Lower lobe of right lung (tissue), 2 donors: Measurements from ENCODE around the gene HOXA6. TPM values are rescaled to one million over a fixed set of nuclear protein-coding genes. Genes with fewer than 3 reads are reported as not detected.
A peak's percentile ranks its signal among the peaks of the same experiment; 100 is the strongest.

ENCODE experiments used
- ATAC-seq, 2 donors: fragments of 200-7000 bp; cut with Tn5 transposase; one replicate each; pipeline ENCODE4 v1.9.1; 2020 to 2022; ENCODE audit warnings: mild to moderate bottlenecking in 2 of 2, moderate library complexity in 2 of 2
- DNase-seq: peaks from one replicate; pipeline ENCODE4 v3.0.0-alpha.2; 2020
- H3K27ac ChIP-seq: fragments of 200-600 bp; one replicate; pipeline ENCODE4 v1.8.0; 2022
- H3K27me3 ChIP-seq: fragments of 200-600 bp; one replicate; pipeline ENCODE4 v1.8.0; 2022; ENCODE audit warnings: low read depth
- H3K36me3 ChIP-seq: fragments of 200-600 bp; one replicate; pipeline ENCODE4 v1.8.0; 2022; ENCODE audit warnings: mild to moderate bottlenecking
- H3K4me1 ChIP-seq: fragments of 200-600 bp; one replicate; pipeline ENCODE4 v1.8.0; 2022
- H3K4me3 ChIP-seq: fragments of 200-600 bp; one replicate; pipeline ENCODE4 v1.8.0; 2022; ENCODE audit warnings: mild to moderate bottlenecking
- H3K9me3 ChIP-seq: fragments of 200-600 bp; one replicate; pipeline ENCODE4 v1.8.0; 2022
- intact Hi-C: fragments of 100-400 bp; cut with DNase I; formaldehyde crosslinking; loops from one replicate; pipeline ENCODE4 v1.11.0; 2022
- total RNA-seq: library from RNA; stranded (reverse); fragmentation: NEBNext Ultra II Directional; extraction: Animal tissue kit (Norgen Biotek cat#: 25700); gene quantifications from one replicate; pipeline ENCODE4 v1.2.1, GENCODE V29; 2021
- TF ChIP-seq, protein P1 (sequence below): fragments of 200-600 bp; IDR thresholded peaks from one replicate; pipeline ENCODE4 v1.8.0; 2022; ENCODE audit warnings: antibody characterized with exemption, mild to moderate bottlenecking
- donor health status: DM: no; HTN: yes; CAD: no; lungs with severe emphysema.

HOXA6 gene
- total RNA-seq, 1 donor from 2014 or later, result 4.6 TPM

DNA sequence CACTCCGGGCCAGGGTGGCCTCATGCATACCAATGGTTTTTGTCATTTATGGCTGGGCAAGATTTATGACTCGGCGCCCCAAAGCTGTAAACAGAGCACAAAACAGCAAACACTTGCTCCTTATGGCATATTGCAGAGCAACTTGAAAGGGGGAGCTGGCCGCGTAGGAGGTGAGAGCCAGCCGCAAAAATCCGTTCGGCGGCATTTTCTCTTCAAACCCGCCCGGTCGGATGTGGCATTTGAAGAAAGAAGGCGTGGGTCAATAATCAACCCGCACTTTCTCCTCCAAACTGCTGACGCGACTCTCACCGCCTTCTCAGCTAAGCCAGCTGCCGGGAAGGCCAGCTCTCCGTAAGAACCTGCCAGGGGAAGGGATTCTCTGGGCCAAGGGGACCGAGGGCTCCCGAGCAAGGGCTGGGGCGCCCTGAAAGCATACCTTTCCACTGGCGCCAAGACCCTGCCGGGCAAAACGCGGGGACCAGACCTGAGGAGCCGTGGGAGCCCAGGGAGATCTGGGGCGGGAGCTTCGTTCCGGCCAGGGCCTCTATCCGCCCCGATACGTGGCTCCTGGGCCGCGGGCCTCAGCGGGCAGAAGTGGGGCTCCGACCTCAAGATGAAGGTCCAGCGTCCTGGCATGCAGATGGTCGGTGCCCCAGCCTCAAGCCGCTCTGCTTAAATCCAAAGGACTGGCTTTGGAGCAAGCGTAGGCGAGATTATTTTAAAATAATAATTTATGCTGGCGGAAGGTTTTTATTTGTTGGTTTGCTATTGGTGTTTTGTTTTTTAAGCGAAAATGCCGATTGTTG is 32.1 kb downstream of the HOXA6 start:
- Histone ChIP-seq H3K27ac (peak overlapping the region; percentile 87), H3K36me3 (no peaks in the 10 kb centered on the region), H3K4me1 (peaks cover 32% of the 10 kb centered on the region), H3K9me3 (no peaks in the 10 kb centered on the region), H3K27me3 (peaks cover 9% of the 10 kb centered on the region), H3K4me3 (peak overlapping the region; percentile 55)
- no peak for DNase-seq
- TF ChIP-seq, protein P1, sequence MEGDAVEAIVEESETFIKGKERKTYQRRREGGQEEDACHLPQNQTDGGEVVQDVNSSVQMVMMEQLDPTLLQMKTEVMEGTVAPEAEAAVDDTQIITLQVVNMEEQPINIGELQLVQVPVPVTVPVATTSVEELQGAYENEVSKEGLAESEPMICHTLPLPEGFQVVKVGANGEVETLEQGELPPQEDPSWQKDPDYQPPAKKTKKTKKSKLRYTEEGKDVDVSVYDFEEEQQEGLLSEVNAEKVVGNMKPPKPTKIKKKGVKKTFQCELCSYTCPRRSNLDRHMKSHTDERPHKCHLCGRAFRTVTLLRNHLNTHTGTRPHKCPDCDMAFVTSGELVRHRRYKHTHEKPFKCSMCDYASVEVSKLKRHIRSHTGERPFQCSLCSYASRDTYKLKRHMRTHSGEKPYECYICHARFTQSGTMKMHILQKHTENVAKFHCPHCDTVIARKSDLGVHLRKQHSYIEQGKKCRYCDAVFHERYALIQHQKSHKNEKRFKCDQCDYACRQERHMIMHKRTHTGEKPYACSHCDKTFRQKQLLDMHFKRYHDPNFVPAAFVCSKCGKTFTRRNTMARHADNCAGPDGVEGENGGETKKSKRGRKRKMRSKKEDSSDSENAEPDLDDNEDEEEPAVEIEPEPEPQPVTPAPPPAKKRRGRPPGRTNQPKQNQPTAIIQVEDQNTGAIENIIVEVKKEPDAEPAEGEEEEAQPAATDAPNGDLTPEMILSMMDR, result no peak
- intact Hi-C loops, result no loop called here
- ATAC-seq, result no peak

DNA sequence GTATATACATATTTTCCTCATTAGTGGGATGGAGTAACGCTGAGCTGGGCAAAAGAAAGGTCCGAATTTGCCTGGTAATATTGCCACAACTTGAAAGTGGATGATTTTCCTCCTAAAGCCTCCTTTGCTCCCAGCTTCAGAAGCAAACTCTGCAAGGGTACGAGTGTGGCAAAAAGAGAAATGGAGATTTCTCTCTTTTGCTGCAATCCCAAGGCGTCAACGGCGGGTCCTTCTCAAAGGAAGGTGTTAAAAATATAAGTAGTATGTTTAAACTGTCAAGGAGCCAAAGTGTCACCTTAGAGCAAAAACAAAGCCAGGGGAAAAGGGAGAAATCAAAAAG is 32.7 kb downstream of the HOXA6 start:
- DNase-seq, result no peak
- Histone ChIP-seq H3K9me3 (no peaks in the 10 kb centered on the region), H3K27ac (peak overlapping the region; percentile 87), H3K27me3 (peaks cover 9% of the 10 kb centered on the region), H3K4me1 (peaks cover 28% of the 10 kb centered on the region), H3K36me3 (no peaks in the 10 kb centered on the region), H3K4me3 (peak overlapping the region; percentile 55)
- intact Hi-C loops, result no loop called here
- ATAC-seq, result no peak
- TF ChIP-seq, protein P1, result no peak

DNA sequence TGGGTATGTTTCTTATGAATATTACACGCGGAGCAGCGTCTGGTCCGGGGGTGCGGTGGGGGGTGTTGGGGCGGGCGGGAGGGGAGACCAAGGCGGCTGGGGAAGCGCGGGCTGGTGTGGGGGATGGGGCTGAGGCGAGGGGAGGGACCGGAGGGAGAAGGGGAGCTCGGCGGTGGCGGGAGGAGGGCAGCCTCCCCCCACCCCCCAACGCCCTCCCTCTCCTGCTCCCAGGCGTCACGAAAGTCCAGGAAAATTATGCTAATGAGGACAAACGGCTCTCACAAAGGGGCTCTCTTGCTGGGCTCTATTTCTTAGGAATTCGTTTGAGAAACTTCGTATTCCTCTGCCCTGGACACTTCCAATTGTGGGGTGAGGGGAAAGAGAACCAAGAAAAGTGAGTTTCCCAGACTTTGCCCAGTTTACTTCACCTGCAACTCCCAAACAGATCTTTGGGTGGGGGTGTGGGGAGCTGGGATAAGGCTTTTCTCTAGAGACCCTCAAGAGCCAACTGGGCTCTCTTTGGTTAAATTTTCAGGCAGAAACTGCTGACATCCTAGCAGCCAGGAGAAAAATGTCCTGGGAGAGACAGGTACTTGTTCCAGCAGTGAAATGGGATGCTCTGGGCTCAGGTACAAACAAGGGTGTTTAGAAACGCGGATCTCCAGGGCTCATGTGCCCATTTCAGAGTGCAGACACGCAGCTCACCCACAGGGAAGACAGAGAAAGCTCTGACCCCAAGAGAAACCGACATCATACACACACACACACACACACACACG is 33.4 kb downstream of the HOXA6 start:
- DNase-seq, result no peak
- Histone ChIP-seq H3K27ac (peak overlapping the region; percentile 89), H3K36me3 (no peaks in the 10 kb centered on the region), H3K4me3 (peak overlapping the region; percentile 54), H3K27me3 (peaks cover 9% of the 10 kb centered on the region), H3K9me3 (no peaks in the 10 kb centered on the region), H3K4me1 (peaks cover 28% of the 10 kb centered on the region)
- peak; percentile 44 to 52 for ATAC-seq
- intact Hi-C loops, result no loop called here
- TF ChIP-seq, protein P1, result no peak

DNA sequence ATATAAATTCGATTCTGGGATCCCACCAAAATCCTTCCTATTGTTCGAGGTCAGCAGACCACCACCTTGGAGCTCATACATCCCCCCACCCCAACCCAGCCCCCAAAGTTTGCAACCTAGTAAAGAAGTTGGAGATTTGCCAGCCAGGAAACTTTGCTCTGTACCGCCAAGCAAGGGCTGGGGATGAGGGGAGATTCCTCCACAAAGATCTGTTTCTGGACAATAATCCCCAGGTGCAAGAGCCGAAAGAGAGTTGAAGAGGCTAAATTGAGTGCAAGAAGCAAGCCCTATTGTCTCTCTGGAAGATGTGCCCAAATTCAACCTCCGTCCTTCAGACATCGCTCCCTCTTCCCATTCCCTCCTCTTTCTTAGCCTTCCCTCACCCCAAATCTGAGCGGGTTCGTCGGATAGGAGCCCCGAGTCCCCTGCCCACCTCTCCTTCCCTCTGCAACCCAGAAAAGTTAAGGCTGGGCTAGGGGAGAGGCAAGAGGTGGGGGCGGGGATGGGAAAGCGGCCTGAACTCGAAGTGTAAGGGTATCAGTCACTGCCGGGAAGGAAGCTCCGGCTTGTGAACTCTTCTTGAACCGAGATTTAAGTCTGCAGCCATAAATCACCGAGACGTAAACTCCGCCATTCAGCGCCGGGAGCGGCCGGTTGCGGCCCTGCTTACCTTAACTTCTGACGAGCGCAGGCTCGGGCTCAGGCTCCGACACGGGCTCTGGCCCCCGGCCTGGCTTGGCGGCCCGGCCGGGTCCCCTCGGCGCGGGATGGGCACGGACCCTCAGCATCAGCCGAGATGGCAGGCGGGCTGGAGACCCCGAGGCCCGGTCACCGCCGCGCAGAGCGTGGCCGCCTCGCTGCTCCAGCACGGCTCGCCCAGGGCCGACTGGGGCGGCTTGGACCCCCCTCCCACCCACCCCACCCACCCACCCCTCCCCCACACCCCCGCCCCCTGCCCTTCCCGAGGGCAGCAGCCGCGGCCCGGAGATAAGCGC is 34.3 kb downstream of the HOXA6 start:
- intact Hi-C loops, result no loop called here
- TF ChIP-seq, protein P1, result no peak
- ATAC-seq (peak; percentile 40 to 53), DNase-seq (peak; percentile 53)
- Histone ChIP-seq H3K27me3 (peaks cover 9% of the 10 kb centered on the region), H3K4me3 (peak overlapping the region; percentile 54), H3K9me3 (no peaks in the 10 kb centered on the region), H3K27ac (peak overlapping the region; percentile 89), H3K4me1 (peaks cover 34% of the 10 kb centered on the region), H3K36me3 (no peaks in the 10 kb centered on the region)

DNA sequence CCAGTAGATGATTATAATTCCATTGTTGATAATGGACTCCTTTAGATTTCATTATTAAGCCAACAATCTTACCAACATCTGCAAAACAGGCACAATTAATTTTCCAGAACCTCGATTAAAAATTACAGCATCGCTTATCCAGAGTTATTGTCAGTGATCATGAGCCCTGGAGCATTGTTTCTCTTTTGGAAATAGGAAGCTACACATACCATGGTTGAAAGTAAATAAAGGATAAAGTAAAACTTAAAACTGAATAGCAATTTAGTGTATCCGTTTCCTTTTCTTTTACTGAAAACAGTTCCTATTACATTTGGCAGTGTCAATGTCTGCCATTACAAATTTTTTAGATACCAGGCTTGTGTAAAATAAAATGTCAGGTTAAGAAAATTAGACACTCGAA is 35.2 kb downstream of the HOXA6 start:
- DNase-seq (no peak), ATAC-seq (no peak)
- TF ChIP-seq, protein P1, result no peak
- Histone ChIP-seq H3K9me3 (no peaks in the 10 kb centered on the region), H3K4me3 (peak overlapping the region; percentile 54), H3K27me3 (peaks cover 14% of the 10 kb centered on the region), H3K36me3 (no peaks in the 10 kb centered on the region), H3K27ac (peak overlapping the region; percentile 89), H3K4me1 (peaks cover 34% of the 10 kb centered on the region)
- intact Hi-C loops, result no loop called here
